ENCODE data around the gene FBXL13.

The FBXL13 gene

GRCh38 chr7:102953406-102953805, 121.2 kb downstream of the FBXL13 start:
- H3K4me3 ChIP-seq (ENCODE audit: low read depth in 1 of 2, low read length in 2 of 2): no peak overlapping the region
- no peak overlapping the region for H3K9ac ChIP-seq (ENCODE audit: low read depth in 1 of 2, low read length in 2 of 2)
- H3K27ac ChIP-seq (ENCODE audit: low read depth, low read length): no peak overlapping the region
- H3K9me3 ChIP-seq (ENCODE audit: control insufficient read depth in 1 of 2, low read length in 2 of 2): no peaks in the 10 kb centered on the region
- no peaks in the 10 kb centered on the region for H3K36me3 ChIP-seq (ENCODE audit: control insufficient read depth in 1 of 2, insufficient read depth in 2 of 2, low read length in 2 of 2)
- no peaks in the 10 kb centered on the region for H3K27me3 ChIP-seq (ENCODE audit: control insufficient read depth in 1 of 2, insufficient read depth in 2 of 2, low read length in 2 of 2)
- H3K4me1 ChIP-seq (ENCODE audit: control insufficient read depth in 1 of 2, insufficient read depth in 2 of 2, low read length in 2 of 2): no peaks in the 10 kb centered on the region

GRCh38 chr7:102951839-102952238, 122.8 kb downstream of the FBXL13 start:
- no peaks in the 10 kb centered on the region for H3K27me3 ChIP-seq (ENCODE audit: control insufficient read depth in 1 of 2, insufficient read depth in 2 of 2, low read length in 2 of 2)
- H3K9ac ChIP-seq (ENCODE audit: low read depth in 1 of 2, low read length in 2 of 2): no peak overlapping the region
- H3K4me1 ChIP-seq (ENCODE audit: control insufficient read depth in 1 of 2, insufficient read depth in 2 of 2, low read length in 2 of 2): no peaks in the 10 kb centered on the region
- no peak overlapping the region for H3K4me3 ChIP-seq (ENCODE audit: low read depth in 1 of 2, low read length in 2 of 2)
- H3K36me3 ChIP-seq (ENCODE audit: control insufficient read depth in 1 of 2, insufficient read depth in 2 of 2, low read length in 2 of 2): no peaks in the 10 kb centered on the region
- no peaks in the 10 kb centered on the region for H3K9me3 ChIP-seq (ENCODE audit: control insufficient read depth in 1 of 2, low read length in 2 of 2)
- H3K27ac ChIP-seq (ENCODE audit: low read depth, low read length): no peak overlapping the region

GRCh38 chr7:102944241-102944640, 130.4 kb downstream of the FBXL13 start:
- Histone ChIP-seq H3K36me3 (ENCODE audit: control insufficient read depth in 1 of 2, insufficient read depth in 2 of 2, low read length in 2 of 2) (no peaks in the 10 kb centered on the region), H3K27me3 (ENCODE audit: control insufficient read depth in 1 of 2, insufficient read depth in 2 of 2, low read length in 2 of 2) (no peaks in the 10 kb centered on the region), H3K27ac (ENCODE audit: low read depth, low read length) (no peak overlapping the region), H3K9me3 (ENCODE audit: control insufficient read depth in 1 of 2, low read length in 2 of 2) (no peaks in the 10 kb centered on the region), H3K9ac (ENCODE audit: low read depth in 1 of 2, low read length in 2 of 2) (no peak overlapping the region), H3K4me1 (ENCODE audit: control insufficient read depth in 1 of 2, insufficient read depth in 2 of 2, low read length in 2 of 2) (no peaks in the 10 kb centered on the region), H3K4me3 (ENCODE audit: low read depth in 1 of 2, low read length in 2 of 2) (no peak overlapping the region)

GRCh38 chr7:102943423-102944169, 131.0 kb downstream of the FBXL13 start:
- H3K36me3 ChIP-seq (ENCODE audit: control insufficient read depth in 1 of 2, insufficient read depth in 2 of 2, low read length in 2 of 2): no peaks in the 10 kb centered on the region
- H3K4me3 ChIP-seq (ENCODE audit: low read depth in 1 of 2, low read length in 2 of 2): no peak overlapping the region
- no peaks in the 10 kb centered on the region for H3K4me1 ChIP-seq (ENCODE audit: control insufficient read depth in 1 of 2, insufficient read depth in 2 of 2, low read length in 2 of 2)
- H3K27ac ChIP-seq (ENCODE audit: low read depth, low read length): no peak overlapping the region
- no peak overlapping the region for H3K9ac ChIP-seq (ENCODE audit: low read depth in 1 of 2, low read length in 2 of 2)
- no peaks in the 10 kb centered on the region for H3K9me3 ChIP-seq (ENCODE audit: control insufficient read depth in 1 of 2, low read length in 2 of 2)
- no peaks in the 10 kb centered on the region for H3K27me3 ChIP-seq (ENCODE audit: control insufficient read depth in 1 of 2, insufficient read depth in 2 of 2, low read length in 2 of 2)

GRCh38 chr7:102942868-102943267, 131.7 kb downstream of the FBXL13 start:
- no peaks in the 10 kb centered on the region for H3K4me1 ChIP-seq (ENCODE audit: control insufficient read depth in 1 of 2, insufficient read depth in 2 of 2, low read length in 2 of 2)
- H3K27me3 ChIP-seq (ENCODE audit: control insufficient read depth in 1 of 2, insufficient read depth in 2 of 2, low read length in 2 of 2): no peaks in the 10 kb centered on the region
- no peaks in the 10 kb centered on the region for H3K36me3 ChIP-seq (ENCODE audit: control insufficient read depth in 1 of 2, insufficient read depth in 2 of 2, low read length in 2 of 2)
- no peak overlapping the region for H3K9ac ChIP-seq (ENCODE audit: low read depth in 1 of 2, low read length in 2 of 2)
- H3K4me3 ChIP-seq (ENCODE audit: low read depth in 1 of 2, low read length in 2 of 2): no peak overlapping the region
- H3K27ac ChIP-seq (ENCODE audit: low read depth, low read length): no peak overlapping the region
- H3K9me3 ChIP-seq (ENCODE audit: control insufficient read depth in 1 of 2, low read length in 2 of 2): no peaks in the 10 kb centered on the region

GRCh38 chr7:102942181-102942866, 132.3 kb downstream of the FBXL13 start:
- no peaks in the 10 kb centered on the region for H3K36me3 ChIP-seq (ENCODE audit: control insufficient read depth in 1 of 2, insufficient read depth in 2 of 2, low read length in 2 of 2)
- H3K9me3 ChIP-seq (ENCODE audit: control insufficient read depth in 1 of 2, low read length in 2 of 2): no peaks in the 10 kb centered on the region
- no peak overlapping the region for H3K4me3 ChIP-seq (ENCODE audit: low read depth in 1 of 2, low read length in 2 of 2)
- H3K9ac ChIP-seq (ENCODE audit: low read depth in 1 of 2, low read length in 2 of 2): no peak overlapping the region
- no peaks in the 10 kb centered on the region for H3K27me3 ChIP-seq (ENCODE audit: control insufficient read depth in 1 of 2, insufficient read depth in 2 of 2, low read length in 2 of 2)
- no peak overlapping the region for H3K27ac ChIP-seq (ENCODE audit: low read depth, low read length)
- no peaks in the 10 kb centered on the region for H3K4me1 ChIP-seq (ENCODE audit: control insufficient read depth in 1 of 2, insufficient read depth in 2 of 2, low read length in 2 of 2)

GRCh38 chr7:102938679-102939078, 135.9 kb downstream of the FBXL13 start:
- Histone ChIP-seq H3K27me3 (ENCODE audit: control insufficient read depth in 1 of 2, insufficient read depth in 2 of 2, low read length in 2 of 2) (no peaks in the 10 kb centered on the region), H3K27ac (ENCODE audit: low read depth, low read length) (no peak overlapping the region), H3K9me3 (ENCODE audit: control insufficient read depth in 1 of 2, low read length in 2 of 2) (no peaks in the 10 kb centered on the region), H3K4me1 (ENCODE audit: control insufficient read depth in 1 of 2, insufficient read depth in 2 of 2, low read length in 2 of 2) (no peaks in the 10 kb centered on the region), H3K36me3 (ENCODE audit: control insufficient read depth in 1 of 2, insufficient read depth in 2 of 2, low read length in 2 of 2) (no peaks in the 10 kb centered on the region), H3K9ac (ENCODE audit: low read depth in 1 of 2, low read length in 2 of 2) (no peak overlapping the region), H3K4me3 (ENCODE audit: low read depth in 1 of 2, low read length in 2 of 2) (no peak overlapping the region)

- no peaks in the 10 kb centered on the region for H3K27me3 ChIP-seq (ENCODE audit: control insufficient read depth in 1 of 2, insufficient read depth in 2 of 2, low read length in 2 of 2)
- no peaks in the 10 kb centered on the region for H3K9me3 ChIP-seq (ENCODE audit: control insufficient read depth in 1 of 2, low read length in 2 of 2)
- H3K4me3 ChIP-seq (ENCODE audit: low read depth in 1 of 2, low read length in 2 of 2): no peak overlapping the region
- H3K36me3 ChIP-seq (ENCODE audit: control insufficient read depth in 1 of 2, insufficient read depth in 2 of 2, low read length in 2 of 2): no peaks in the 10 kb centered on the region
- H3K27ac ChIP-seq (ENCODE audit: low read depth, low read length): no peak overlapping the region
- H3K9ac ChIP-seq (ENCODE audit: low read depth in 1 of 2, low read length in 2 of 2): no peak overlapping the region
- H3K4me1 ChIP-seq (ENCODE audit: control insufficient read depth in 1 of 2, insufficient read depth in 2 of 2, low read length in 2 of 2): no peaks in the 10 kb centered on the region
These were observed 139.0 kb downstream of the FBXL13 start for GRCh38 chr7:102935450-102936115.

- no peaks in the 10 kb centered on the region for H3K9me3 ChIP-seq (ENCODE audit: control insufficient read depth in 1 of 2, low read length in 2 of 2)
- no peaks in the 10 kb centered on the region for H3K4me1 ChIP-seq (ENCODE audit: control insufficient read depth in 1 of 2, insufficient read depth in 2 of 2, low read length in 2 of 2)
- no peak overlapping the region for H3K9ac ChIP-seq (ENCODE audit: low read depth in 1 of 2, low read length in 2 of 2)
- H3K4me3 ChIP-seq (ENCODE audit: low read depth in 1 of 2, low read length in 2 of 2): no peak overlapping the region
- H3K27ac ChIP-seq (ENCODE audit: low read depth, low read length): no peak overlapping the region
- no peaks in the 10 kb centered on the region for H3K27me3 ChIP-seq (ENCODE audit: control insufficient read depth in 1 of 2, insufficient read depth in 2 of 2, low read length in 2 of 2)
- H3K36me3 ChIP-seq (ENCODE audit: control insufficient read depth in 1 of 2, insufficient read depth in 2 of 2, low read length in 2 of 2): no peaks in the 10 kb centered on the region
These were observed 139.9 kb downstream of the FBXL13 start for GRCh38 chr7:102934701-102935100.

- H3K27ac ChIP-seq (ENCODE audit: low read depth, low read length): no peak overlapping the region
These were observed 140.4 kb downstream of the FBXL13 start for GRCh38 chr7:102934239-102934638.

More at GRCh38 chr7:102934239-102934638, 140.4 kb downstream of the FBXL13 start:
- no peak overlapping the region for H3K4me3 ChIP-seq (ENCODE audit: low read depth in 1 of 2, low read length in 2 of 2)
- no peaks in the 10 kb centered on the region for H3K36me3 ChIP-seq (ENCODE audit: control insufficient read depth in 1 of 2, insufficient read depth in 2 of 2, low read length in 2 of 2)
- H3K9ac ChIP-seq (ENCODE audit: low read depth in 1 of 2, low read length in 2 of 2): no peak overlapping the region
- H3K27me3 ChIP-seq (ENCODE audit: control insufficient read depth in 1 of 2, insufficient read depth in 2 of 2, low read length in 2 of 2): no peaks in the 10 kb centered on the region
- no peaks in the 10 kb centered on the region for H3K9me3 ChIP-seq (ENCODE audit: control insufficient read depth in 1 of 2, low read length in 2 of 2)
- H3K4me1 ChIP-seq (ENCODE audit: control insufficient read depth in 1 of 2, insufficient read depth in 2 of 2, low read length in 2 of 2): no peaks in the 10 kb centered on the region

All from duodenal mucosa (tissue), 2 donors.